Measurements from ENCODE around the gene PRSS2. TPM values are rescaled to one million over a fixed set of nuclear protein-coding genes. Genes with fewer than 3 reads are reported as not detected.
"Not testable (repeated sequence)": the region's sequence is repeated elsewhere in the genome, so short reads cannot be mapped to it uniquely, and the experiment has no call there.

The PRSS2 gene
- total RNA-seq, 4 donors from 2014 or later, result not detected

DNA sequence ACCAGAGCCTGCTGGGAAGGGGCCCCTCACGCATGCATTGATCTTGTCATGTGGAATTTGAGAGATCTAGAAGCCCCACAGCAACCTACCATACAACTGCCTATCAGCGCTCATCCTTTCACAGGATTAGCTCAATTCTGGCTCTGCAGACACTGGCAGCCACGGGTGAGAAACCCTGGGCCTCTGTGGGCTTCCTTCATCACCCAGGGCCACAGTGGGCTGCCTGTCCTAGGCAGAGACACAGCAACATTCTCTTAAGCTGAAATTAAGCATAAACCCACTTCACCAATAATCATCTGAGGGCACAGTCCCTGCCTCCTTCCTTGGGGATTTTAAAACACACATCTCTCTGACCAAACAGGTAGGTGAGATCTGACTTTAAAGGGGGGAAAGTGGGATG, 3.3 kb upstream of the PRSS2 start:
- Histone ChIP-seq H3K9me3 (no peaks in the 10 kb centered on the region), H3K27ac (no peak overlapping the region), H3K4me3 (no peak overlapping the region), H3K4me1 (no peaks in the 10 kb centered on the region), H3K36me3 (no peaks in the 10 kb centered on the region), H3K27me3 (no peaks in the 10 kb centered on the region)
- TF ChIP-seq POLR2A (IDR thresholded peaks at IDR 0.05) (no peak), CTCF (IDR thresholded peaks at IDR 0.05) (no peak)
- intact Hi-C loops (cut with DNase I; ENCODE audit: low total_unique reads), result no loop called here
- DNase-seq, result no peak

DNA sequence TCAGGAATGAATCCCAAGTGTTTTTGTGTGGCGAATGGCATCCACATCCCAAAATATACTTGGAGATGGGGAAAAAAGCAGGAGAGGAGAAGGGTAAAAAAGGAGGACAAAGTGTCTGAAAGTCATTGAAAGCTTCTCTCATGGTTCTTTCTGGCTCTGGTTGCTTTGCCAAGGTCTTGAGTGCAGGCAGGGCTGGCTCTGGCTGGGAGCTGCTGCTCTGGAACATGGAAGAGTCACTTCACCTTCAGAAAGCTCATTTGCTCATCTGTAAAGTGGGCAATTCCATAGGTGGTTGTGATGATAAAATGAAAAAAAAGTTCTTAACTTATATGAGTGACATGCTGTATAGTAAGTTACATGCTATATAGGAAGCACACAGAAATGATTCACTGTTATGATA, 2.9 kb upstream of the PRSS2 start:
- TF ChIP-seq POLR2A (IDR thresholded peaks at IDR 0.05) (no peak), CTCF (IDR thresholded peaks at IDR 0.05) (no peak)
- no peaks in the 10 kb centered on the region for H3K9me3 ChIP-seq
- intact Hi-C loops (cut with DNase I; ENCODE audit: low total_unique reads), result no loop called here

GRCh38 chr7:142768885-142769284, 1.9 kb upstream of the PRSS2 start:
- intact Hi-C loops (cut with DNase I; ENCODE audit: low total_unique reads); DNase-seq; H3K27ac ChIP-seq; H3K27me3 ChIP-seq; H3K4me3 ChIP-seq; H3K36me3 ChIP-seq; H3K9me3 ChIP-seq; H3K4me1 ChIP-seq: not testable (repeated sequence)

More for the DNA sequence above, 2.9 kb upstream of the PRSS2 start:
- Histone ChIP-seq H3K4me1 (no peaks in the 10 kb centered on the region), H3K36me3 (no peaks in the 10 kb centered on the region), H3K27ac (no peak overlapping the region), H3K4me3 (no peak overlapping the region), H3K27me3 (no peaks in the 10 kb centered on the region)
- DNase-seq, result no peak

GRCh38 chr7:142771353-142771723, 568 bp downstream of the PRSS2 start:
- Histone ChIP-seq H3K27me3 (no peaks in the 10 kb centered on the region), H3K9me3 (no peaks in the 10 kb centered on the region), H3K4me1 (no peaks in the 10 kb centered on the region), H3K4me3 (no peak overlapping the region), H3K36me3 (no peaks in the 10 kb centered on the region), H3K27ac (no peak overlapping the region)
- DNase-seq, result no peak
- intact Hi-C loops (cut with DNase I; ENCODE audit: low total_unique reads), result no loop called here
- TF ChIP-seq POLR2A (IDR thresholded peaks at IDR 0.05), result no peak
- TF ChIP-seq CTCF (IDR thresholded peaks at IDR 0.05), result no peak

GRCh38 chr7:142772051-142772450, 1.3 kb downstream of the PRSS2 start:
- H3K27ac ChIP-seq, result no peak overlapping the region
- H3K4me3 ChIP-seq, result no peak overlapping the region
- no peaks in the 10 kb centered on the region for H3K36me3 ChIP-seq
- H3K4me1 ChIP-seq, result no peaks in the 10 kb centered on the region
- no peak for TF ChIP-seq POLR2A (IDR thresholded peaks at IDR 0.05)
- TF ChIP-seq CTCF (IDR thresholded peaks at IDR 0.05), result no peak
- no peak for DNase-seq
- no peaks in the 10 kb centered on the region for H3K9me3 ChIP-seq
- intact Hi-C loops (cut with DNase I; ENCODE audit: low total_unique reads), result no loop called here
- no peaks in the 10 kb centered on the region for H3K27me3 ChIP-seq

DNA sequence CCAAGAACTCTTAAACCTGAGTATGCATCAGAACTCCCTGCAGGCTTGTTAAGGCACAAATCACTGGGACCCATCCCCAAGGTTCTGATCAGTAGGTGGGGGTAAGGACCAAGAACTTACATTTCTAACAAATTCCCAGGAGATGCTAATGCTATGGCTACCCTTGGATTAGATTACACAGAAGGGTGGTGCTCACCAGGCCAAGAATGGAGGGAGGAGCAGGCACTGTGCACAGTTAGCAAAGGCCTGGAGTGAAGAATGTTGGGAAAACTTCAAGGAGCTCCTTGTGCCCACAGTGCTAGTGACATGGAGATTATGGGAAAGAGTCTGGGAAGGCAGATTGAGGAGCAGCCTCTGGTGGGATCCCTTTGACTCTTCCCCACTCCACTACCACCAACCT, 1.9 kb downstream of the PRSS2 start:
- H3K9me3 ChIP-seq, result no peaks in the 10 kb centered on the region
- TF ChIP-seq POLR2A (IDR thresholded peaks at IDR 0.05) (no peak), CTCF (IDR thresholded peaks at IDR 0.05) (no peak)
- intact Hi-C loops (cut with DNase I; ENCODE audit: low total_unique reads), result no loop called here
- no peak overlapping the region for H3K27ac ChIP-seq
- H3K27me3 ChIP-seq, result no peaks in the 10 kb centered on the region
- DNase-seq, result no peak
- no peak overlapping the region for H3K4me3 ChIP-seq
- no peaks in the 10 kb centered on the region for H3K4me1 ChIP-seq
- no peaks in the 10 kb centered on the region for H3K36me3 ChIP-seq

Data from uterus (tissue), 4 donors.